Islet precursor cell (in vitro differentiated cells): Measurements from ENCODE around the gene CCDC97.
"Not testable (repeated sequence)": the region's sequence is repeated elsewhere in the genome, so short reads cannot be mapped to it uniquely, and the experiment has no call there.

Source experiments
- DNase-seq: peaks from one replicate; pipeline ENCODE4 v3.0.0-alpha.2; 2018

Gene CCDC97

GRCh38 chr19:41310033-41310831 lies at the start of gene CCDC97:
TSS of gene CCDC97 (plus strand) at chr19:41310172. CDS start at chr19:41310311, 139 bp downstream.
- DNase-seq = peak; percentile 91

- DNase-seq = no peak
These were observed 48.3 kb upstream of the CCDC97 start for GRCh38 chr19:41261474-41262190.

GRCh38 chr19:41263042-41263849 lies 46.7 kb upstream of the CCDC97 start:
- peak; percentile 74 for DNase-seq

DNA sequence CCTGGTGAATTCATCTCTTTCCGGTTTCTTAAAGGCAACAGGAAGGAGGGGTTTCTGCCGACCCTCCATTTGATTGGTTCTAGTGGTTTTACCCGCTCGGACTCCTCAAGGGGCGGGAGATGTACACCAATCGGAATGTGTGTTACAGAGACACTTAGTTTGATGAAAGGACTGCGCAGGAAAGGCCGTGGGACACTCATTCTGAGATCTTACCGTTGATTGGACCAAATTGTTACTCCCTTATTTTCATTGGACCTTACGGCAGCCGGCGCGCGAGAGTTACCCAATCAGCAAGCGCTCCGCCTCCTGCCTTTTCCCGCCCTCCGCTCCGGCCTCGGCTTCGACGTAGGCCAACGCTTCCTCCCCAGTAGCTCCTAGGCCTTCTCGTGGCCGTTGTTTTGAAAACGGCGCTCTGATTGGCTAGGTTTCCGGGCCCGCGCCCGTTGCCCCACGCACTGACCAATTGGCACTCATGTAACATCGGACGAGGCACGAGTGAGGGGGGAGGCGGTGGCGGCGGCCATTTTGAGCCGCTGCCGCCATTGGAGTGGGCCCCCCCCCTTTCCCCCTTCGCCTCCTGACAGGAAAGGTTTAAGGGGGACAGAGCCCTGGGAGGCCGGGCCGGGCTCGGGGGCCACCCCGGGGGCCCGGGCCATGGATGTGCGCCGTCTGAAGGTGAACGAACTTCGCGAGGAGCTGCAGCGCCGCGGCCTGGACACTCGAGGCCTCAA lies 46.0 kb upstream of the CCDC97 start, which contains the start of gene HNRNPUL1:
HNRNPUL1 (plus strand) TSS at position 523 of the 731 bp plus-strand sequence; CDS start at position 655, 132 bp downstream.
- DNase-seq = peak; percentile 100

DNA sequence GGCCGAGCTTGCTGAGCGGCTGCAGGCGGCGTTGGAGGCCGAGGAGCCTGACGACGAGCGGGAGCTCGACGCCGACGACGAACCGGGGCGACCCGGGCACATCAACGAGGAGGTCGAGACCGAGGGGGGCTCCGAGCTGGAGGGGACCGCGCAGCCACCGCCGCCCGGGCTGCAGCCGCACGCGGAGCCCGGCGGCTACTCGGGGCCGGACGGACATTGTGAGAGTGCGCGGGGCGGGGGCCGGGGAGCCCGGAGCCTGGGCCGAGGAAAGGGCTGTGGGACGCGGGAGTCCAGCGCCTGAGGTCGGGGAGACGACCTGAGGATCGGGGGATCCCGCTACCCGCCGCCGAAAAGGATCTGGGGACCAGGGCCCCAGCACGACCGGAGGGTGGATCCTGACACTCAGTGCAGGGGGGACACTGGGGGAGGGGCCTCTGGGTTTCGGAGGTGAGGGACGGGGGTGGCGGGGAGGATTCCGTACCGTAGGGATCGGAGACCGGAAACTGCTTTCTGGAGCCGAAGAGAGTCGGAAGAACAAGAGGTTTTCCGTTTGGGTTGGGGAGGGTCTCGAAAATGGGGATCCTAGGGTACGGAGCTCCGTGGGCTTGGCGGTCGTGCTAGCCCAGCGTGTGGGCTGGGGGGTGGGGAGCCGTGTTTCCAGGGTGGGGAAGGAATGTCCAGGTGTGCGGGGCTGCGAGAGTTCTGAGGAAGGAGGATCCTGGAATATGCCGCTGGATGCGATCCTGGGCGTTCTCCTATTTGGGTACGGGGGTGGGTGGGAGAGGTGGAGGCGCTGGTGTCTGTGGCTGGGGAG lies 45.2 kb upstream of the CCDC97 start:
- DNase-seq = peak; percentile 69

GRCh38 chr19:41265395-41266153 lies 44.4 kb upstream of the CCDC97 start:
- DNase-seq = peak; percentile 77

DNA sequence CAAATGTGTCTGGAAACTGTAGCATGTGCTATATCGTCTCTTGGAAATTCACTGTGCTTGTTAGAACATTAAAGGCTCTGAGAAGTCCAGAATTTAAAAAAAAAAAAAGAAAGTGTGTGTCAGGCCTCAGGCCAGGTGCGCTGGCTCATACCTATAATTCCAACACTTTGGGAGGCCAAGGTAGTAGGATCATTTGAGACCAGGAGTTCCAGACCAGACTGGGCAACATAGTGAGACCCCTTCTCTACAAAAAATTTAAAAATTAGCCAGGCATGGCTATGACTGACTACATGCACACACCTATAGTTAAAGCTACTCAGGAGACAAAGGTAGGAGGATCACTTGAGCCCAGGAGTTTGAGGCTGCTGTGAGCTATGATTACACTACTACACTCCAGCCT lies 40.9 kb upstream of the CCDC97 start:
- DNase-seq = no peak

DNA sequence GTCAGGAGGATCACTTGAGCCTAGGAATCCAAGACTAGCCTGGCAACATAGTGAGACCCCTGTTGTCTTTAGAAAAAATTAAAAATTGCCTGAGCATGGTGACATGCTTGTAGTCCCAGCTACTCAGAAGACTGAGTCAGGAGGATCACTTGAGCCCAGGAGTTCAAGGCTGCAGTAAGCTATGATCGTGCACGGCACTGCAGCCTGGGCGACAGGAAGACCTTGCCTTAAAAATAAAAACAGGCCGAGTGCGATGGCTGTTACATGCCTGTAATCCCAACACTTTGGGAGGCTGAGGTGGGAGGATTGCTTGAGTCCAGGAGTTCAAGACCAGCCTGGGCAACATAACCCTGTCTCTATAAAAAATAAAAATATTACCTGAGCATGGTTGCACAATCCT lies 40.4 kb upstream of the CCDC97 start:
- DNase-seq = no peak

DNA sequence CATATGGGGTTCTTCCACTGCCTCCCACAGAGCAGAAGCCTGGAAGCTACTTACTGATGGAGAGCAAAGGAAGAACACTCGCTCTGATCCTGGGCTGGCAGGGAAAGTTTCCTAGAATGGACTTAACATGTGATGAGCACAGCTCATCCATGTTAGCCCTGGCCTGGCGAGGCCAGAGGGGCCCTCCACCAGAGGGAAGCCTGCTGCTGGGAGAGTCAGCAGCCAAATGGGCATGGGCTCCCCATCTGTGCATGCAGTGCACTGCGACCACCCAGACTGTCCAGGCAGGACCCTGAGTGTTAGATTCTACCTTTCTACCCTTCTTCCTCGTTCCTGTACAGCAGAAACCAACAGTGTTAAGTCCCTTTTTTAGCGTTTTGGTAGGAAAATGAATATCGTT lies 36.9 kb upstream of the CCDC97 start:
- DNase-seq = no peak

DNA sequence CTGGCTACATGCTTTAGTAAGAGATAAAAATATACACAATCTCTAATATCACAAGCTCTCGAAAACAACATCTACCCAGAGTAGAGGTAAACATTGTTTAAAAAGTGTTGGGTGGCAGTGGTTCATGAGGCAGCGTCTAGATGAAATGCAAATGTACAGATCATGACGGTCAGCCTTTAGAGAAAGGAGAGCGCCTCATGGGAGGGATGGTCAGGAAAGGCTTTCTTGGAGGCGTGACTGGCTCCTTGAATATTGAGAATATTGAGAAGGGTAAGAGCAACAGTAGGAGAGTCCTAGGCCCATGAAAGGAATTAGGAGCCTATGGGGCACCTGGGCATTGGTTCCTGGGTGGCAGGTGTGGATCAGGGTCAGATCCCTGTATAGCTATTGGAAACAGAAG lies 35.2 kb upstream of the CCDC97 start:
- no peak for DNase-seq

GRCh38 chr19:41276231-41276630 lies 33.7 kb upstream of the CCDC97 start:
- no peak for DNase-seq

DNA sequence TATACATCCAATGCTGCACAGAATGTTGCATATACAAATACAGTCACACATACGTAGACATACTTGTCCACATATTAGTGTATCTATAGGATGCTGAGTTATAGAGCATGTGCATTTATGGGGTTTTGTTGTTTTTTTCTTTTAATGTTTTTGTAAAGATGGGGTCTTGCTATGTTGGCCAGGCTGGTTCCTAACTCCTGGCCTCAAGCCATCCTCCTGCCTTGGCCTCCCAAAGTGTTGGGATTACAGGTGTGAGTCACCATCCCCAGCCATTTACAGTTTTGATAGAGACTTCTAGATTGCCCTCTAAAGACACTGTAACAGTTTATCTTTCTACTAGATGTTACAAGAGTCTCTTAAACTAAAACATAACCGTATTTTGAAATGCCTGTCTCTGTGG lies 31.5 kb upstream of the CCDC97 start:
- no peak for DNase-seq

- no peak for DNase-seq
These were observed 21.1 kb upstream of the CCDC97 start for GRCh38 chr19:41288673-41289530.

GRCh38 chr19:41289814-41290213 lies 20.2 kb upstream of the CCDC97 start:
- DNase-seq = not testable (repeated sequence)

DNA sequence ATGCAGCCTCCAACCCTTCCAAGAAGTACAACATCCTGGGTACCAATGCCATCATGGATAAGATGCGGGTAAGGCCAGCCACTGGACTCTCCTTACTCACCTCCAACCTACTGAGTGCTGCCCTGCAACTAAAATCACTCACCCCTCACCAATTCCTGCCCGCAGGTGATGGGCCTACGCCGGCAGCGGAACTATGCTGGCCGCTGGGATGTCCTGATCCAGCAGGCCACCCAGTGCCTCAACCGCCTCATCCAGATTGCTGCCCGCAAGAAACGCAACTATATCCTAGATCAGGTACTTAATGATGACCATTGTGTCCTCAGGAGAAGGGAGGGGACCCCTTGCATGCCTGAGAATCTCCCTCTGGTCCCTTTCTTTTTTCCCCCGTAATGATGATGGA lies 15.6 kb upstream of the CCDC97 start:
- no peak for DNase-seq

GRCh38 chr19:41295499-41295898 lies 14.5 kb upstream of the CCDC97 start:
- no peak for DNase-seq

DNA sequence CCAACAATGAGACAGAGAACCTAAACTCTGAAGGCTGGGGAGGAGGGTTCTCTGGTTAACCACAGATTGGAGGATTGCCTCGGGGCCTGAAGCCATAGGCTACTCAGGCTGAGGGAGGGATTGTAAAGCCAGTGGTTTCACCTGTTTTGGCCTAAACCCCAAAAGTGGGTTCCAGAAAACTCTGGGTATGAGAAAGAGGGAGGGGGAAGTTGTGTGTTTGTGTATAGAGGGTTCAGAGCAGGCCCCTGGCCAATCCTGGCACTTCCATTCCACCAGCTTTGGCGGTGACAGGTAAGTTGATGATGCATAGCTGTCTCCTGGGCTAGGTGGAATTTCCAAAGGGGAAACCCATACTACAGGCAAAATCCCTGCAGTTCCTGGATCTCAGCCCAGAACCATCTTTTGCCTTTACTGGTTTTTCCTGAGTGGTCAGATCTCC lies 13.5 kb upstream of the CCDC97 start:
- DNase-seq = no peak

- DNase-seq = no peak
These were observed 12.2 kb upstream of the CCDC97 start for GRCh38 chr19:41297628-41298347.

GRCh38 chr19:41298348-41298964 lies 11.5 kb upstream of the CCDC97 start:
- DNase-seq = peak; percentile 75
